ENCODE data around the gene PRKAB1. TPM values are rescaled to one million over a fixed set of nuclear protein-coding genes. Genes with fewer than 3 reads are reported as not detected.

The PRKAB1 gene
- total RNA-seq, 1 experiment from 2014 or later, result 25.0 TPM

- Histone ChIP-seq H3K9ac (ENCODE audit: low read length) (peak overlapping the region; percentile 45), H3K79me2 (ENCODE audit: insufficient read depth, low read length) (peaks cover 40% of the 10 kb centered on the region), H4K20me1 (ENCODE audit: insufficient read depth) (no peaks in the 10 kb centered on the region), H3K4me3 (replicated peaks in 1 of 2; ENCODE audit: low read depth in 1 of 2, low read length in 2 of 2) (peak overlapping the region; percentile 31 to 98), H3K27me3 (ENCODE audit: insufficient read depth, low read length) (no peaks in the 10 kb centered on the region; the same call in 1 of the 2 replicates), H2AFZ (ENCODE audit: low read depth, low read length, poor library complexity, severe bottlenecking) (peak overlapping the region; percentile 98), H3K27ac (ENCODE audit: low read depth, low read length) (peak overlapping the region; percentile 45; the same call in 1 of the 2 replicates), H3K9me2 (ENCODE audit: insufficient read depth) (no peaks in the 10 kb centered on the region), H3K9me3 (ENCODE audit: control insufficient read depth in 1 of 2, insufficient read depth in 1 of 2, low read depth in 1 of 2, low read length in 2 of 2) (no peaks in the 10 kb centered on the region), H3K4me2 (ENCODE audit: low read length) (peak overlapping the region; percentile 86), H3K36me3 (ENCODE audit: control insufficient read depth in 1 of 2, insufficient read depth in 2 of 2, low read length in 2 of 2) (peaks cover 0 to 16% of the 10 kb centered on the region in 2 experiments; a peak in 1 of 4 replicates), H3K4me1 (ENCODE audit: control insufficient read depth in 1 of 2, insufficient read depth in 2 of 2, low read length in 2 of 2) (peaks cover 0 to 11% of the 10 kb centered on the region in 2 experiments; a peak in 1 of 4 replicates)
- ChIA-PET POLR2A (no interaction called here), CTCF (interaction anchor here (0.7 to 1.4 kb wide), 6 partner anchors 15 to 166 kb away, joined by 3 to 6 read pairs (median 4); no protein-coding TSS in a partner anchor), RAD21 (ENCODE audit: low non-redundant PET in 1 of 2, low total read pairs in 2 of 2, uncharacterized antibody in 2 of 2, unreplicated experiment in 2 of 2) (no interaction called here)
- DNase-seq (ENCODE audit: low read depth, low spot score) (no peak), ATAC-seq (peak; percentile 27)
- intact Hi-C loops (cut with micrococcal nuclease), result loop anchor here (1.0 kb wide), 1 partner anchor 167 kb away; no protein-coding TSS in a partner anchor
- TF ChIP-seq SP1 (IDR thresholded peaks at IDR 0.05; ENCODE audit: low read depth) (0 out of 2 replicates have a peak, but pooled peaks have one; percentile 1), YY1 (IDR thresholded peaks at IDR 0.05; ENCODE audit: extremely low read depth, insufficient replicate concordance, low read depth, low read length) (no peak)
- BruUV-seq (replicated peaks), result no TSS peak
These were observed 895 bp upstream of the PRKAB1 start for GRCh38 chr12:119666900-119667576.

- Histone ChIP-seq H3K36me3 (ENCODE audit: control insufficient read depth in 1 of 2, insufficient read depth in 2 of 2, low read length in 2 of 2) (peaks cover 8 to 27% of the 10 kb centered on the region in 2 experiments; a peak in 3 of 4 replicates), H3K79me2 (ENCODE audit: insufficient read depth, low read length) (peaks cover 40% of the 10 kb centered on the region), H3K4me3 (replicated peaks in 1 of 2; ENCODE audit: low read depth in 1 of 2, low read length in 2 of 2) (peak overlapping the region; percentile 96 to 98), H3K9me3 (ENCODE audit: control insufficient read depth in 1 of 2, insufficient read depth in 1 of 2, low read depth in 1 of 2, low read length in 2 of 2) (no peaks in the 10 kb centered on the region), H3K27ac (ENCODE audit: low read depth, low read length) (peak overlapping the region; percentile 92), H3K9me2 (ENCODE audit: insufficient read depth) (no peaks in the 10 kb centered on the region), H3K9ac (ENCODE audit: low read length) (peak overlapping the region; percentile 93), H3K4me1 (ENCODE audit: control insufficient read depth in 1 of 2, insufficient read depth in 2 of 2, low read length in 2 of 2) (peaks cover 0 to 11% of the 10 kb centered on the region in 2 experiments; a peak in 1 of 4 replicates), H3K27me3 (ENCODE audit: insufficient read depth, low read length) (no peaks in the 10 kb centered on the region), H3K4me2 (ENCODE audit: low read length) (peak overlapping the region; percentile 86), H4K20me1 (ENCODE audit: insufficient read depth) (no peaks in the 10 kb centered on the region), H2AFZ (ENCODE audit: low read depth, low read length, poor library complexity, severe bottlenecking) (no peak overlapping the region)
- ChIA-PET POLR2A (no interaction called here), RAD21 (ENCODE audit: low non-redundant PET in 1 of 2, low total read pairs in 2 of 2, uncharacterized antibody in 2 of 2, unreplicated experiment in 2 of 2) (interaction anchor here in 1 of 2 experiments (0.6 kb wide), 1 partner anchor 27 kb away, joined by 3 read pairs; no protein-coding TSS in a partner anchor), CTCF (interaction anchor here (0.6 to 1.4 kb wide), 7 partner anchors 10 to 172 kb away, joined by 3 to 6 read pairs (median 4); no protein-coding TSS in a partner anchor)
- intact Hi-C loops (cut with micrococcal nuclease), result no loop called here
- TF ChIP-seq SRF (IDR thresholded peaks at IDR 0.05; ENCODE audit: low read depth) (no peak), TCF7L2 (IDR thresholded peaks at IDR 0.05; ENCODE audit: borderline replicate concordance, extremely low read depth, insufficient read depth, insufficient read length) (no peak), EZH2phosphoT487 (IDR thresholded peaks at IDR 0.05; ENCODE audit: borderline replicate concordance) (no peak), REST (IDR thresholded peaks at IDR 0.05; ENCODE audit: low read depth) (no peak), SIN3A (IDR thresholded peaks at IDR 0.05; ENCODE audit: low read depth) (no peak), ZBTB33 (IDR thresholded peaks at IDR 0.05; ENCODE audit: extremely low read depth, insufficient replicate concordance, low read length) (no peak), CEBPB (IDR thresholded peaks at IDR 0.05; ENCODE audit: low read depth) (no peak), ZNF274 (IDR thresholded peaks at IDR 0.05; ENCODE audit: low read depth, low read length) (no peak), EZH2 (IDR thresholded peaks at IDR 0.05) (no peak), FOSL1 (IDR thresholded peaks at IDR 0.05; ENCODE audit: low read depth) (no peak), ZFX (IDR thresholded peaks at IDR 0.05) (no peak)
- BruUV-seq (replicated peaks), result no TSS peak
- ATAC-seq, result no peak
- DNase-seq (ENCODE audit: low read depth, low spot score), result no peak
These were observed 450 bp downstream of the PRKAB1 start for GRCh38 chr12:119668324-119668841.

Measured in HCT116 (cell line).